Measurements from ENCODE around the gene ITGA3. TPM values are rescaled to one million over a fixed set of nuclear protein-coding genes. Genes with fewer than 3 reads are reported as not detected.

The ITGA3 gene
- total RNA-seq, 1 donor from 2014 or later, result 143 TPM

DNA sequence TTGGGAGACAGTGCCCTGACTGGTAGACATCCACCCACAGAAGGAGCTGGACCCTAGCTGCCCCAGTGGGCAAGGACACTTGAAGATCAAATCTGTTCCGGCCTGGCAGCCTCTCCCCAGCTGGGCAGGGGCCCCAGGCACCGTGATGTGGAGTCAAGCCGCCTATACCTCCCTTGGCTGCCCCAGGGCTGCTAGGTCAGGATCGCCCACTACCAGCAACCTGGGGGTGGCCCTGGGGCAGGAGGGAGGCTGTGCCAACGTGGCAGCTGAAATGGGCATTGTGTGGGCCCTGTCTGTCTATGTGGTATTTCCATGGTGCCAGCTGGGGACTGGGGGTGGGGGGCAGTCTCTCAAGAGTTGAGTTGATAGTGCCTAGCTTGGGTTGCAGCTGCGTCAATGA is 40.2 kb downstream of the ITGA3 start:
- Mint-ChIP-seq H3K27me3 (ENCODE audit: low read depth) (no peaks in the 10 kb centered on the region), H3K27ac (peak overlapping the region; percentile 91), H3K36me3 (peaks cover 7% of the 10 kb centered on the region), H3K4me3 (peak overlapping the region; percentile 96), H3K9me3 (no peaks in the 10 kb centered on the region), H3K4me1 (peaks cover 22% of the 10 kb centered on the region)
- no peak for DNase-seq (ENCODE audit: low spot score in 2 of 2, unreplicated experiment in 2 of 2)
- TF ChIP-seq, protein P1, sequence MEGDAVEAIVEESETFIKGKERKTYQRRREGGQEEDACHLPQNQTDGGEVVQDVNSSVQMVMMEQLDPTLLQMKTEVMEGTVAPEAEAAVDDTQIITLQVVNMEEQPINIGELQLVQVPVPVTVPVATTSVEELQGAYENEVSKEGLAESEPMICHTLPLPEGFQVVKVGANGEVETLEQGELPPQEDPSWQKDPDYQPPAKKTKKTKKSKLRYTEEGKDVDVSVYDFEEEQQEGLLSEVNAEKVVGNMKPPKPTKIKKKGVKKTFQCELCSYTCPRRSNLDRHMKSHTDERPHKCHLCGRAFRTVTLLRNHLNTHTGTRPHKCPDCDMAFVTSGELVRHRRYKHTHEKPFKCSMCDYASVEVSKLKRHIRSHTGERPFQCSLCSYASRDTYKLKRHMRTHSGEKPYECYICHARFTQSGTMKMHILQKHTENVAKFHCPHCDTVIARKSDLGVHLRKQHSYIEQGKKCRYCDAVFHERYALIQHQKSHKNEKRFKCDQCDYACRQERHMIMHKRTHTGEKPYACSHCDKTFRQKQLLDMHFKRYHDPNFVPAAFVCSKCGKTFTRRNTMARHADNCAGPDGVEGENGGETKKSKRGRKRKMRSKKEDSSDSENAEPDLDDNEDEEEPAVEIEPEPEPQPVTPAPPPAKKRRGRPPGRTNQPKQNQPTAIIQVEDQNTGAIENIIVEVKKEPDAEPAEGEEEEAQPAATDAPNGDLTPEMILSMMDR (IDR thresholded peaks at IDR 0.05; ENCODE audit: unreplicated experiment), result no peak

DNA sequence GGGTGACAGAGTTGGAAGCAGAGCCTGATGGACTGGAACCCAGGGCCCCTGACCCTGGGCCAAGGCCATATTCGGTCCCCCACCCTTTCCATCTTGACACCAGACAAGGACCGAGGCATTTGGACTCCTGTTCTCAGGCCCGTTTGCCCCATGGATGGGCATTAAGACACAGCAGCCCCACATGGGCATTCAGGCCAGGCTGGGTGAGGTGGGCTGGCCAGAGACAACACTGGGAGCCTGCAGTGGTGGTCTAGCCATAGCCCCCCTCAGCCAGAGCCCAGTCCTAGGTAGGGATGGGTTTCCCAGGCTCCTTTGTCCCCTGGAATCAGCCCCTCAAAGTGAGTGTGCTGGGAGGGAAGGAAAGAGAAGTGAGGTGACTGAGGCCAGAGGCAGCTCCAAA is 40.8 kb downstream of the ITGA3 start:
- peaks cover 7% of the 10 kb centered on the region for H3K36me3 Mint-ChIP-seq
- DNase-seq (ENCODE audit: low spot score in 2 of 2, unreplicated experiment in 2 of 2), result no peak
- H3K27me3 Mint-ChIP-seq (ENCODE audit: low read depth), result no peaks in the 10 kb centered on the region
- H3K9me3 Mint-ChIP-seq, result no peaks in the 10 kb centered on the region
- peaks cover 28% of the 10 kb centered on the region for H3K4me1 Mint-ChIP-seq
- TF ChIP-seq, protein P1 (IDR thresholded peaks at IDR 0.05; ENCODE audit: unreplicated experiment), result no peak
- no peak overlapping the region for H3K27ac Mint-ChIP-seq
- peak overlapping the region; percentile 96 for H3K4me3 Mint-ChIP-seq

DNA sequence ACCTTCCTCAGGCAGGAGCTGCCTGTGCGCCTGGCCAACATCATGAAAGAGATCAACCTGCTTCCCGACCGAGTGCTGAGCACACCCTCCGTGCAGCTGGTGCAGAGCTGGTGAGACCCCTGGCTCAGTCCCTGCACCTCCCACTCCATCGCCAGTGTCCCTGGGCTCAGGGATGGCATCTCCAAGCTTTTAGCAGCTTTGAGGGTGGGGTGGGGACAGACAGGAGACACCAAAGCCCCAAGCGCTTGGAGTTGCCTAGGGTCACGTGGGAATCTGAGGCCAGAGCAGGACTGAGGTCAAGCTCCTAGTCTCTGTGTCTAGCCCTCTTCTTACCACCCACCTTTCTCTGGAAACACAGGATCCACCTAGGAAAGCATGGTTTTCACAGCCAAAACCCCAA is 41.5 kb downstream of the ITGA3 start:
- H3K27me3 Mint-ChIP-seq (ENCODE audit: low read depth), result no peaks in the 10 kb centered on the region
- DNase-seq (ENCODE audit: low spot score in 2 of 2, unreplicated experiment in 2 of 2), result no peak
- peak overlapping the region; percentile 35 for H3K4me3 Mint-ChIP-seq

DNA sequence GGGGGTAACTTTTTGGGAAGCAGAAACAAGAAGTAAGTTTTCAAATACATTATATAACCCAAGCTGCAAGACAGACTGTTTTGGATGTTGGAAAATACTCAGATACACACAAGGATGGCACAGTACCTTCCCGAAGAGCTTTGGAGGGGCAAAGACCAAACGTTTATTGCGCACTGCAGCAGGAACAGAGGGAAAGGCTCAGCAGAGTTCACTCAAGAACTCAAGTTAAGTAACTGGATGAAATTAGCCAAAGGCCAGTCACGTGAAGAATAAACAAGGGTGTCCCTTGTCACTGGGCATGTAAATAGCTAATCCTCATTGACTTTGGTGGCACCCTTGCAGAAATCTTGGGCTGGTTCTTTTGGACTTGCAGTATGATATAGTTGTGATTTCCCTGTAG is 42.0 kb downstream of the ITGA3 start:
- no peak overlapping the region for H3K27ac Mint-ChIP-seq
- no peak overlapping the region for H3K4me3 Mint-ChIP-seq
- no peaks in the 10 kb centered on the region for H3K9me3 Mint-ChIP-seq
- no peaks in the 10 kb centered on the region for H3K27me3 Mint-ChIP-seq (ENCODE audit: low read depth)
- no peak for DNase-seq (ENCODE audit: low spot score in 2 of 2, unreplicated experiment in 2 of 2)
- peaks cover 33% of the 10 kb centered on the region for H3K4me1 Mint-ChIP-seq
- TF ChIP-seq, protein P1 (IDR thresholded peaks at IDR 0.05; ENCODE audit: unreplicated experiment), result no peak
- peaks cover 7% of the 10 kb centered on the region for H3K36me3 Mint-ChIP-seq

More for the DNA sequence above, 41.5 kb downstream of the ITGA3 start:
- TF ChIP-seq, protein P1 (IDR thresholded peaks at IDR 0.05; ENCODE audit: unreplicated experiment), result no peak
- Mint-ChIP-seq H3K4me1 (peaks cover 33% of the 10 kb centered on the region), H3K9me3 (no peaks in the 10 kb centered on the region), H3K36me3 (peaks cover 7% of the 10 kb centered on the region), H3K27ac (no peak overlapping the region)

DNA sequence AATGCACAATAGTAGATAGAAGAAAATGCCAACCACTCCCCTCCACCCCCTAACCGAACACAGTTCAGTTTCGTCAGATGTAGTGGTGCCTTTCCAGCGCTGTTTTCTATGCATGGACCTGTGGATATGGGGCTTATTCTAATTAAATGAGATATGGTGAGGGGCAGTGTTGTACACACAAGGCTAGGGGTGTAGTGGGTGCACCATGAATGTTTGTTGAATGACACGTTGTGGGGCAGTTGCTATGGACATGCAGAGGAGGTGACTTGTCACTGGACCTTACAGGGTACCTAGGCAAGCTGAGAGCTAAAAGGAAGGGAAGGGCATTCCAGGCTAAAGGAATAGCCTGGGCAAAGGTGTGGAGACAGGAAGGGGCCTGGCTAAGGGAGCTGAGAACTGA is 42.7 kb downstream of the ITGA3 start:
- DNase-seq (ENCODE audit: low spot score in 2 of 2, unreplicated experiment in 2 of 2), result no peak
- Mint-ChIP-seq H3K27ac (no peak overlapping the region), H3K4me1 (peaks cover 33% of the 10 kb centered on the region), H3K36me3 (peaks cover 7% of the 10 kb centered on the region), H3K27me3 (ENCODE audit: low read depth) (no peaks in the 10 kb centered on the region), H3K4me3 (no peak overlapping the region), H3K9me3 (no peaks in the 10 kb centered on the region)
- TF ChIP-seq, protein P1 (IDR thresholded peaks at IDR 0.05; ENCODE audit: unreplicated experiment), result no peak

DNA sequence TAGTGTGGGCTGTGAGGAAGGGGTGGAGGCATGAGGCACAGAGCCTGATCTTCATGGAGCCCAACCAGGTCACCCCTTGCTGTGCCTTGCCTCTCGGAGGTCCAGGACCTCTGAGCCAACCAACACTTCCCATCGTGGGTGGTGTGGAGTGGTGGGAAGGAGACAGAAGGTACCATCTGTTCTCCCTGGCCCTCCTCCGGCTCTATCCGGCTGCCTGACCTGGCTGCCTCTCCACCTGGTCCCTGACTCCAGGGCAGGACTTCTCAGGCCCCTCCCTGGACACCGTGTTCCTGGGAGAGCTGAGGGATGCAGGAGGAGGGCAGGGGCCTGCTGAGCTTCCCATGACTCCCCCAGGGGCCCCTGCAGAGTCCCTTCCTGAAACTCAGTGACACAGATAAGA is 43.1 kb downstream of the ITGA3 start:
- H3K27ac Mint-ChIP-seq, result no peak overlapping the region
- H3K4me1 Mint-ChIP-seq, result peaks cover 33% of the 10 kb centered on the region
- DNase-seq (ENCODE audit: low spot score in 2 of 2, unreplicated experiment in 2 of 2), result no peak
- no peaks in the 10 kb centered on the region for H3K27me3 Mint-ChIP-seq (ENCODE audit: low read depth)
- no peak overlapping the region for H3K4me3 Mint-ChIP-seq
- H3K9me3 Mint-ChIP-seq, result no peaks in the 10 kb centered on the region
- H3K36me3 Mint-ChIP-seq, result peaks cover 7% of the 10 kb centered on the region
- TF ChIP-seq, protein P1 (IDR thresholded peaks at IDR 0.05; ENCODE audit: unreplicated experiment), result no peak
